B cell (primary cell): ENCODE data around the gene TIGD6. TPM values are rescaled to one million over a fixed set of nuclear protein-coding genes. Genes with fewer than 3 reads are reported as not detected.

ENCODE experiments used
- ATAC-seq: fragments of 200-7000 bp; cut with Tn5 transposase; one replicate; pipeline ENCODE4 v1.10.0; 2021; ENCODE audit warnings: low read depth, mild to moderate bottlenecking, moderate number of reproducible peaks, moderate library complexity
- CTCF ChIA-PET: fragments of 350-600 bp; sonication (Branson Sonifier 250); formaldehyde crosslinking; loops from one replicate; lab custom pipeline; 2021; ENCODE audit warnings: antibody characterized with exemption, inconsistent platforms; lab: Charles Lee
- POLR2A ChIA-PET: fragments of 350-600 bp; sonication (Branson Sonifier 250); formaldehyde crosslinking; loops from one replicate; lab custom pipeline; 2021; ENCODE audit warnings: antibody characterized with exemption; lab: Charles Lee
- DNase-seq: peaks from one replicate; pipeline ENCODE4 v3.0.0; 2013
- H2AFZ ChIP-seq: 2 replicates; pipeline ENCODE4 v1.6.1; 2012; ENCODE audit warnings: mild to moderate bottlenecking, low read depth, low read length; ENCODE audit not compliant: insufficient read depth, poor library complexity, severe bottlenecking
- H3K27ac ChIP-seq, 2 donors: 1 replicate in 1 of 2; 2 replicates in 1 of 2; pipeline ENCODE4 v1.5.1; 2012 to 2013; ENCODE audit warnings: low read length in 2 of 2, mild to moderate bottlenecking in 2 of 2, moderate library complexity in 1 of 2
- H3K27me3 ChIP-seq, 4 experiments: fragments of 200-600 bp in 1 of 4; sonication (generic) in 1 of 4; replicated peaks in 1 of 4; 1 replicate in 2 of 4; 2 replicates in 2 of 4; pipeline versions ENCODE4 v1.6.1 to v1.7.0; 2013 to 2016; ENCODE audit warnings: low read length in 3 of 4, mild to moderate bottlenecking in 2 of 4, mixed read lengths in 1 of 4, moderate library complexity in 1 of 4; ENCODE audit not compliant: insufficient read depth in 4 of 4, control insufficient read depth in 3 of 4; ENCODE audit errors: control extremely low read depth in 1 of 4
- H3K36me3 ChIP-seq, 2 experiments: replicated peaks in 1 of 2; 1 replicate in 1 of 2; 2 replicates in 1 of 2; pipeline versions ENCODE4 v1.6.1 to v1.7.1; 2013; ENCODE audit warnings: low read length in 1 of 2; ENCODE audit not compliant: insufficient read depth in 2 of 2, control insufficient read depth in 1 of 2; ENCODE audit errors: control extremely low read depth in 1 of 2, extremely low read depth in 1 of 2
- H3K4me1 ChIP-seq, 2 donors: fragments of 200-600 bp in 1 of 2; sonication (generic) in 1 of 2; 1 replicate in 1 of 2; 2 replicates in 1 of 2; pipeline versions ENCODE4 v1.5.1 to v1.6.1; 2013 to 2017; ENCODE audit warnings: low read length in 2 of 2; ENCODE audit not compliant: control insufficient read depth in 2 of 2, insufficient read depth in 2 of 2
- H3K4me2 ChIP-seq: replicated peaks from 2 replicates; pipeline ENCODE3; 2012; ENCODE audit warnings: mild to moderate bottlenecking, low read depth, low read length; ENCODE audit not compliant: poor library complexity, severe bottlenecking
- H3K4me3 ChIP-seq, 5 experiments: fragments of 200-600 bp in 1 of 5; sonication (generic) in 1 of 5; 1 replicate in 3 of 5; 2 replicates in 2 of 5; pipeline versions ENCODE4 v1.5.1 to v1.7.0; 2011 to 2016; ENCODE audit warnings: low read length in 4 of 5, mild to moderate bottlenecking in 4 of 5, low read depth in 2 of 5, control low read depth in 1 of 5, moderate library complexity in 1 of 5; ENCODE audit not compliant: insufficient read depth in 1 of 5; ENCODE audit errors: control extremely low read depth in 1 of 5, extremely low read depth in 1 of 5
- H3K79me2 ChIP-seq: fragments of 200-600 bp; sonication (generic); one replicate; pipeline ENCODE4 v1.6.0; 2016; ENCODE audit warnings: low read length; ENCODE audit not compliant: control insufficient read depth, insufficient read depth
- H3K9ac ChIP-seq: fragments of 200-600 bp; sonication (generic); 2 replicates; pipeline ENCODE4 v1.6.1; 2017; ENCODE audit warnings: mild to moderate bottlenecking, low read length, moderate library complexity
- H3K9me3 ChIP-seq, 3 donors: one replicate each; pipeline versions ENCODE4 v1.6.1 to v1.7.1; 2013; ENCODE audit warnings: low read length in 2 of 3; ENCODE audit not compliant: control insufficient read depth in 2 of 3, insufficient read depth in 1 of 3; ENCODE audit errors: control extremely low read depth in 1 of 3
- H4K20me1 ChIP-seq: 2 replicates; pipeline ENCODE4 v1.6.0; 2012; ENCODE audit warnings: mild to moderate bottlenecking, low read length; ENCODE audit not compliant: insufficient read depth, control insufficient read depth, poor library complexity, severe bottlenecking
- H3K27ac Mint-ChIP-seq: one replicate; pipeline ENCODE4 v1.8.0; 2021; ENCODE audit warnings: mixed read lengths
- H3K27me3 Mint-ChIP-seq: one replicate; pipeline ENCODE4 v1.8.0; 2021; ENCODE audit warnings: mixed read lengths
- H3K4me1 Mint-ChIP-seq: one replicate; pipeline ENCODE4 v1.8.0; 2021; ENCODE audit warnings: mixed read lengths
- H3K4me3 Mint-ChIP-seq: one replicate; pipeline ENCODE4 v1.8.0; 2021; ENCODE audit warnings: mixed read lengths
- H3K9me3 Mint-ChIP-seq: one replicate; pipeline ENCODE4 v1.8.0; 2022; ENCODE audit warnings: mixed read lengths; ENCODE audit not compliant: insufficient read depth
- CTCF ChIP-seq: fragments of 200-600 bp; IDR thresholded peaks from one replicate; pipeline ENCODE4 v1.8.0; 2022; ENCODE audit warnings: antibody characterized with exemption, mild to moderate bottlenecking
- EZH2 ChIP-seq: IDR thresholded peaks from 2 replicates; pipeline ENCODE4 v1.6.1; 2012; ENCODE audit warnings: borderline replicate concordance, low read depth, mild to moderate bottlenecking, moderate library complexity, low read length; ENCODE audit not compliant: insufficient read depth, poor library complexity, severe bottlenecking
- WGBS: methylation state at CpG from one replicate; pipeline ENCODE4 v1.1.5; 2013; ENCODE audit warnings: missing lambda C conversion rate; ENCODE audit not compliant: insufficient coverage; 5-methylcytosine and 5-hydroxymethylcytosine counted together
- intact Hi-C: fragments of 100-400 bp; cut with micrococcal nuclease; formaldehyde crosslinking; loops from one replicate; pipeline ENCODE4 v1.10.0; 2022
- polyA plus RNA-seq: library from polyadenylated mRNA; depleted of rRNA; stranded (reverse); fragments of >200 nt; gene quantifications from 2 replicates; pipeline ENCODE4 v1.2.3, GENCODE V29; 2012
- total RNA-seq, 2 donors: library from RNA; stranded (reverse); fragments of 120-200 nt in 1 of 2; gene quantifications; 1 replicate in 1 of 2; 2 replicates in 1 of 2; pipeline versions ENCODE4 v1.2.3 to v1.2.4, GENCODE V29; 2013 to 2022

The TIGD6 gene
- total and polyA plus RNA-seq, 2 donors (not counting 1 experiment from before 2014, with no cell fraction given), result 2.1 to 5.4 TPM

GRCh38 chr5:150026682-150027172 is 26.3 kb upstream of the TIGD6 start:
- H3K9me3 Mint-ChIP-seq, result no peaks in the 10 kb centered on the region
- H3K4me3 Mint-ChIP-seq, result no peak overlapping the region
- CTCF ChIA-PET, result no interaction called here
- H3K4me3 ChIP-seq, result no peak overlapping the region
- no peak overlapping the region for H3K4me2 ChIP-seq
- no peak overlapping the region for H2AFZ ChIP-seq
- intact Hi-C loops, result no loop called here
- H3K27me3 ChIP-seq, result no peaks in the 10 kb centered on the region
- no peaks in the 10 kb centered on the region for H4K20me1 ChIP-seq
- DNase-seq (no peak), ATAC-seq (no peak)
- H3K9me3 ChIP-seq, result no peaks in the 10 kb centered on the region
- H3K4me1 Mint-ChIP-seq, result no peaks in the 10 kb centered on the region
- no peaks in the 10 kb centered on the region for H3K4me1 ChIP-seq
- no peak overlapping the region for H3K9ac ChIP-seq
- H3K36me3 ChIP-seq, result peaks cover 12 to 74% of the 10 kb centered on the region in 2 experiments
- TF ChIP-seq CTCF, result no peak
- TF ChIP-seq EZH2, result no peak
- H3K27ac ChIP-seq, result no peak overlapping the region
- no peaks in the 10 kb centered on the region for H3K27me3 Mint-ChIP-seq
- POLR2A ChIA-PET, result interaction anchor here (0.6 kb wide), 1 partner anchor 425 kb away, joined by 3 read pairs; no protein-coding TSS in a partner anchor
- no peaks in the 10 kb centered on the region for H3K79me2 ChIP-seq
- WGBS, result 100% methylated on average over 4 of the region's 4 CpGs
- no peak overlapping the region for H3K27ac Mint-ChIP-seq

- Histone ChIP-seq H2AFZ (no peak overlapping the region), H3K4me2 (no peak overlapping the region), H3K27ac (no peak overlapping the region), H3K27me3 (no peaks in the 10 kb centered on the region), H3K4me1 (no peaks in the 10 kb centered on the region), H3K36me3 (peaks cover 5 to 72% of the 10 kb centered on the region in 2 experiments), H3K4me3 (no peak overlapping the region), H4K20me1 (no peaks in the 10 kb centered on the region), H3K79me2 (no peaks in the 10 kb centered on the region), H3K9ac (no peak overlapping the region), H3K9me3 (no peaks in the 10 kb centered on the region)
- H3K9me3 Mint-ChIP-seq, result no peaks in the 10 kb centered on the region
- ChIA-PET CTCF (no interaction called here), POLR2A (no interaction called here)
- ATAC-seq (no peak), DNase-seq (no peak)
- H3K4me1 Mint-ChIP-seq, result no peaks in the 10 kb centered on the region
- H3K27ac Mint-ChIP-seq, result no peak overlapping the region
- 76% methylated on average over 3 of the region's 9 CpGs for WGBS
- H3K27me3 Mint-ChIP-seq, result no peaks in the 10 kb centered on the region
- TF ChIP-seq EZH2, result no peak
- TF ChIP-seq CTCF, result no peak
- H3K4me3 Mint-ChIP-seq, result no peak overlapping the region
- intact Hi-C loops, result no loop called here
Measured at GRCh38 chr5:150024346-150024984, 24.0 kb upstream of the TIGD6 start.
